Lung (tissue), 16 donors: Measurements from ENCODE around the gene ARSB. TPM values are rescaled to one million over a fixed set of nuclear protein-coding genes. Genes with fewer than 3 reads are reported as not detected.

ENCODE experiments used
- ATAC-seq: fragments of 200-7000 bp; cut with Tn5 transposase; one replicate; pipeline ENCODE4 v1.9.1; 2020; ENCODE audit warnings: moderate number of reproducible peaks; ENCODE audit not compliant: insufficient read depth, low FRiP score
- DNase-seq, 3 donors: peaks; one replicate each; pipeline ENCODE4 v3.0.0-alpha.2; 2013 to 2017
- H3K27ac ChIP-seq, 2 donors: one replicate each; pipeline ENCODE4 v1.5.1; 2013; ENCODE audit warnings: mild to moderate bottlenecking in 2 of 2, moderate library complexity in 2 of 2, control low read depth in 1 of 2, inconsistent platforms in 1 of 2, low read depth in 1 of 2, low read length in 1 of 2
- H3K27me3 ChIP-seq, 3 donors: one replicate each; pipeline ENCODE4 v1.5.1; 2013; ENCODE audit warnings: low read length in 2 of 3; ENCODE audit not compliant: control insufficient read depth in 3 of 3, insufficient read depth in 3 of 3
- H3K36me3 ChIP-seq, 4 donors: one replicate each; pipeline ENCODE4 v1.5.1; 2013; ENCODE audit warnings: low read length in 4 of 4, mild to moderate bottlenecking in 1 of 4, moderate library complexity in 1 of 4; ENCODE audit not compliant: control insufficient read depth in 4 of 4, insufficient read depth in 4 of 4
- H3K4me1 ChIP-seq, 5 donors: one replicate each; pipeline ENCODE4 v1.5.1; 2013; ENCODE audit warnings: low read length in 5 of 5, mild to moderate bottlenecking in 2 of 5, moderate library complexity in 1 of 5; ENCODE audit not compliant: control insufficient read depth in 5 of 5, insufficient read depth in 5 of 5
- H3K4me3 ChIP-seq: one replicate; pipeline ENCODE4 v1.5.1; 2013; ENCODE audit warnings: mild to moderate bottlenecking, control low read depth, moderate library complexity
- H3K9ac ChIP-seq, 2 donors: one replicate each; pipeline ENCODE4 v1.5.1; 2013; ENCODE audit warnings: low read length in 2 of 2, control low read depth in 1 of 2; ENCODE audit not compliant: insufficient read depth in 1 of 2
- H3K9me3 ChIP-seq, 4 donors: one replicate each; pipeline ENCODE4 v1.5.1; 2013; ENCODE audit warnings: low read length in 3 of 4, mild to moderate bottlenecking in 1 of 4, moderate library complexity in 1 of 4; ENCODE audit not compliant: control insufficient read depth in 4 of 4, insufficient read depth in 3 of 4
- WGBS, 2 donors: extraction: QIAGEN DNeasy Blood & Tissue Kit; methylation state at CpG; one replicate each; pipeline ENCODE4 v1.1.7; 2013; 5-methylcytosine and 5-hydroxymethylcytosine counted together
- long read RNA-seq, 5 donors: transcript quantifications; one replicate each; lab custom pipeline, GENCODE V29; 2026
- polyA plus RNA-seq, 2 donors: library from polyadenylated mRNA; stranded (reverse); fragments of 200-250 nt; gene quantifications; one replicate each; pipeline ENCODE4 v1.2.1, GENCODE V29; 2013
- total RNA-seq, 2 donors: library from RNA; depleted of rRNA in 1 of 2; stranded (reverse); fragments of >200 nt in 1 of 2; gene quantifications; one replicate each; pipeline ENCODE4 v1.2.1, GENCODE V29; 2014 to 2021
- TF ChIP-seq, protein P1 (sequence below): IDR thresholded peaks from 2 replicates; pipeline ENCODE4 v1.5.1; 2012; ENCODE audit warnings: mild to moderate bottlenecking; ENCODE audit errors: control extremely low read depth, extremely low read depth
- donor health status: control.
- donor health status: control.
- donor health status: Bipolar disorder and iron deficiency.
- donor health status: healthy.
- donor health status: DM: yes; HTN: yes; CAD: no.

ARSB gene
- 10 to 100 TPM; 13.3 to 17.3 TPM for total RNA-seq
- 1 to 10 TPM; 3.2 to 8.9 TPM for polyA plus RNA-seq
- long read RNA-seq, donor 1, full-length matches to known transcripts = 4 of 4 reads
- long read RNA-seq, donor 1, partial matches to known transcripts = 0 of 4 reads
- long read RNA-seq, donor 1, other reads (novel, unspliced or antisense) = 0 of 4 reads
- long read RNA-seq, donor 2, full-length matches to known transcripts = 1 of 1 reads
- long read RNA-seq, donor 2, partial matches to known transcripts = 0 of 1 reads
- long read RNA-seq, donor 2, other reads (novel, unspliced or antisense) = 0 of 1 reads
- long read RNA-seq, donor 3, full-length matches to known transcripts = 2 of 2 reads
- long read RNA-seq, donor 3, partial matches to known transcripts = 0 of 2 reads
- long read RNA-seq, donor 3, other reads (novel, unspliced or antisense) = 0 of 2 reads
- long read RNA-seq, donor 4, full-length matches to known transcripts = 2 of 2 reads
- long read RNA-seq, donor 4, partial matches to known transcripts = 0 of 2 reads
- long read RNA-seq, donor 4, other reads (novel, unspliced or antisense) = 0 of 2 reads
- long read RNA-seq, donor 5, full-length matches to known transcripts = 8 of 8 reads
- long read RNA-seq, donor 5, partial matches to known transcripts = 0 of 8 reads
- long read RNA-seq, donor 5, other reads (novel, unspliced or antisense) = 0 of 8 reads

DNA sequence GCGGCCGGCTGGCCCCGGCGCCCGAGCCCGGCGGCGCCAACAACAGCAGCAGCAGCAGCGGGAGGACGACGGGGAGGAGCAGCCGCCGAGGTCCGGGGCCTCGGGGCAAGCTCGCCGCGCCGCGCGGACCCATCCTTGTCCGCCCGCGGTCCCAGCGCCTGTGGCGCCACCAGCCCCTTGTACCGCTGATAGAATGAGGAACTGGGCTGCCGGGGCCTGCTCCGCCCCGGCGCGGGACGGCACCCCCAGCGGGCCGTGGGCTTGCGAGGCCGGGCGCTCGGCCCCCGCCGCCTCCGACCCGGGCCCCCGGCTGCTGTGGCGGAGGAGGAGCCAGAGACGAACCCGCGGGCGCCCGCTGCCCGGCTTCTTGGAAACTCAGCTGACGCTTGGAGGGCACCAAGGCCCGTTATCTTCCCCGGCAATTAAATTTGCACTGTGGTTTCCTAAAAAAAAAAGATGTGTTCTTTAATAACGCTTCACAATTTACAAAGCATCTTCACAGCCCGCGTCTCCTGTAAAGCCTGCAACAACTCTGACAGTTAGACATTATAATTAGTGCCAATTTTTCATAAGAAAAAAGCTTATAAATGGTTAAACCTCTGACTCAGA lies at the start of gene ARSB:
ARSB (minus strand) TSS at position 195 of the 609 bp plus-strand sequence; CDS start at position 133, 62 bp downstream.
- Histone ChIP-seq H3K4me3 (peak within 1 kb of the TSS; percentile 89), H3K9me3 (no peaks in the 10 kb centered on the region), H3K27me3 (no peaks in the 10 kb centered on the region), H3K4me1 (peaks cover 0 to 20% (median 5%) of the 10 kb centered on the region in 5 donors), H3K9ac (peak within 1 kb of the TSS in 1 of 2 donors; percentile 91), H3K36me3 (no peaks in the 10 kb centered on the region), H3K27ac (peak within 1 kb of the TSS; percentile 99 to 100)
- TF ChIP-seq, protein P1, sequence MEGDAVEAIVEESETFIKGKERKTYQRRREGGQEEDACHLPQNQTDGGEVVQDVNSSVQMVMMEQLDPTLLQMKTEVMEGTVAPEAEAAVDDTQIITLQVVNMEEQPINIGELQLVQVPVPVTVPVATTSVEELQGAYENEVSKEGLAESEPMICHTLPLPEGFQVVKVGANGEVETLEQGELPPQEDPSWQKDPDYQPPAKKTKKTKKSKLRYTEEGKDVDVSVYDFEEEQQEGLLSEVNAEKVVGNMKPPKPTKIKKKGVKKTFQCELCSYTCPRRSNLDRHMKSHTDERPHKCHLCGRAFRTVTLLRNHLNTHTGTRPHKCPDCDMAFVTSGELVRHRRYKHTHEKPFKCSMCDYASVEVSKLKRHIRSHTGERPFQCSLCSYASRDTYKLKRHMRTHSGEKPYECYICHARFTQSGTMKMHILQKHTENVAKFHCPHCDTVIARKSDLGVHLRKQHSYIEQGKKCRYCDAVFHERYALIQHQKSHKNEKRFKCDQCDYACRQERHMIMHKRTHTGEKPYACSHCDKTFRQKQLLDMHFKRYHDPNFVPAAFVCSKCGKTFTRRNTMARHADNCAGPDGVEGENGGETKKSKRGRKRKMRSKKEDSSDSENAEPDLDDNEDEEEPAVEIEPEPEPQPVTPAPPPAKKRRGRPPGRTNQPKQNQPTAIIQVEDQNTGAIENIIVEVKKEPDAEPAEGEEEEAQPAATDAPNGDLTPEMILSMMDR = no peak
- WGBS, 2 donors = 0% methylated on average over 49 to 57 of the region's 57 CpGs
- DNase-seq (peak; percentile 69 to 73 (median 69)), ATAC-seq (peak; percentile 56)

DNA sequence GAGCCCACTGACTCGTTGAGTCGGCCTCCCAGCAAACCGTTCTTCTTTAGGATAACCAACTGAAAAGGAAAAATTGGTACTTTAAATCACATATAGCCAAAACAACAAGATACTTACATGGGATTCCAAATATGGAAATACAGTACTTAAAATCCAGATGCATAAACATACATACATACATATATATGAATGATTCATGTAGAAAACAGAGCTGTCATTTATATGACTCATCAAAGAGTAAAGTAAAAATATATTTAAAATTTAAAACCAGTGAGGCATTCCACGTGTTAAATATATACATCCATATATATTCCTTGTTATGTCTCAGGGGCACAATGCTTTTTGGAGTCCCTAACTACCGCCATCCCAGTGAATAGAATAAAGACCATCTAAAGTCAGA lies 47.7 kb upstream of the ARSB start:
- Histone ChIP-seq H3K9ac (no peak overlapping the region), H3K4me3 (no peak overlapping the region), H3K27me3 (no peaks in the 10 kb centered on the region), H3K4me1 (no peaks in the 10 kb centered on the region), H3K36me3 (no peaks in the 10 kb centered on the region), H3K9me3 (peaks cover 0 to 3% (median 1%) of the 10 kb centered on the region in 4 donors), H3K27ac (no peak overlapping the region)
- WGBS, 2 donors = 93 to 95% methylated on average over 5 of the region's 5 CpGs
- TF ChIP-seq, protein P1 = no peak
- no peak for DNase-seq
- ATAC-seq = no peak

DNA sequence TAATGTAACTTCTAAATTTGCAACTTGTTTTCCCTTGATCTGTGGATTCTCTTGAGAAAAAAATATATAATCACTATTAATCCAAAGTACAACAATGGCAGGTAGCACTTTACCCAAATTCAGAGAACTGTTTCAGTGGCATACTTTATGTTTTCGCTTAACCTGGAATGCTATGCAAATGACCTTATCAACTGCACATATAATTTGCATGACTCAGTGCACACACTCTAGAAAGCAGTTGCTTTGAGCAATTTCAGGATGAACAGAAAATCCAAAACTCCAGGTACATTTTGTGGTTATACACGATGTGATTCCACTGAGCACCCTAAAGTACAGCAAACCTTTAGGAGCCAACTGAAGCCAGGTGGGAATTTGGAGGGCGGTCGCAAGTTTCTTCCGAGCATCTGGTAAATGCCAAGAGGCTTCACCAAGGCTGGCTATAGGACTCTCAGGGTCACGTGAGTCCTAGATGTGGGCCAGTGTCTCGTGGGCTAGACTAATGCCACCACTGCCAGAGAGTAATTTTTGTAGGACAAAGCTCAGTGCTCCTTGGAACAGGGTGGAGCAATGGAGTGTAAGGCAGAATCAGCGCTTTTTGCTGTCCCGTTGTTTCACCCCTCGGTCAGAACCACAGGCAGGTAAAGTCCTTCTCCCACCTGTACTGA lies 47.1 kb upstream of the ARSB start:
- H3K4me3 ChIP-seq = no peak overlapping the region
- H3K9ac ChIP-seq = no peak overlapping the region
- 94 to 96% methylated on average over 10 of the region's 10 CpGs for WGBS, 2 donors
- no peaks in the 10 kb centered on the region for H3K27me3 ChIP-seq
- ATAC-seq (no peak), DNase-seq (no peak)
- peaks cover 0 to 3% (median 1%) of the 10 kb centered on the region in 4 donors for H3K9me3 ChIP-seq
- H3K36me3 ChIP-seq = no peaks in the 10 kb centered on the region
- TF ChIP-seq, protein P1 = no peak
- no peak overlapping the region for H3K27ac ChIP-seq
- no peaks in the 10 kb centered on the region for H3K4me1 ChIP-seq
